CD4-positive, alpha-beta T cell treated with Interleukin-6 at 100 ng/mL for 8 hours (primary cell): ENCODE results near the gene CMSS1.

Experiments
- DNase-seq: peaks from one replicate; pipeline ENCODE4 v3.0.0-alpha.2; 2020; ENCODE audit warnings: mixed read lengths, low spot score

Gene CMSS1

GRCh38 chr3:99875581-99875928, 57.9 kb downstream of the CMSS1 start:
- no peak for DNase-seq

GRCh38 chr3:99875929-99876841, 58.5 kb downstream of the CMSS1 start:
- DNase-seq: peak; percentile 53

GRCh38 chr3:99877031-99877579, 59.4 kb downstream of the CMSS1 start:
- DNase-seq: no peak

GRCh38 chr3:99878005-99878404, 60.3 kb downstream of the CMSS1 start:
- DNase-seq: no peak

- no peak for DNase-seq
Measured at GRCh38 chr3:99879275-99879674, 61.6 kb downstream of the CMSS1 start.

- no peak for DNase-seq
Measured at GRCh38 chr3:99881121-99881524, 63.5 kb downstream of the CMSS1 start.

- DNase-seq: no peak
Measured at GRCh38 chr3:99882436-99883137, 64.9 kb downstream of the CMSS1 start.

GRCh38 chr3:99883138-99883461, 65.4 kb downstream of the CMSS1 start:
- DNase-seq: no peak

- DNase-seq: no peak
Measured at GRCh38 chr3:99883693-99884092, 66.0 kb downstream of the CMSS1 start.

GRCh38 chr3:99884484-99884883, 66.8 kb downstream of the CMSS1 start:
- DNase-seq: no peak

GRCh38 chr3:99885085-99885484, 67.4 kb downstream of the CMSS1 start:
- DNase-seq: no peak

- DNase-seq: no peak
Measured at GRCh38 chr3:99885851-99886250, 68.2 kb downstream of the CMSS1 start.

- DNase-seq: no peak
Measured at GRCh38 chr3:99891610-99892285, 74.1 kb downstream of the CMSS1 start.

- DNase-seq: no peak
Measured at GRCh38 chr3:99892332-99892731, 74.7 kb downstream of the CMSS1 start.

- no peak for DNase-seq
Measured at GRCh38 chr3:99895131-99895696, 77.6 kb downstream of the CMSS1 start.

GRCh38 chr3:99895703-99896441, 78.2 kb downstream of the CMSS1 start:
- DNase-seq: no peak

- no peak for DNase-seq
Measured at GRCh38 chr3:99896482-99896881, 78.8 kb downstream of the CMSS1 start.

GRCh38 chr3:99899603-99900002, 81.9 kb downstream of the CMSS1 start:
- DNase-seq: no peak

GRCh38 chr3:99900248-99900647, 82.6 kb downstream of the CMSS1 start:
- DNase-seq: no peak

- DNase-seq: no peak
Measured at GRCh38 chr3:99901200-99901926, 83.7 kb downstream of the CMSS1 start.

GRCh38 chr3:99902091-99902490, 84.4 kb downstream of the CMSS1 start:
- DNase-seq: no peak
